Keratinocyte (primary cell): ENCODE results near the gene PCSK2. TPM values are rescaled to one million over a fixed set of nuclear protein-coding genes. Genes with fewer than 3 reads are reported as not detected.

Experiments
- DNase-seq: peaks from one replicate; pipeline ENCODE4 v3.0.0-alpha.2; 2011; ENCODE audit warnings: low read depth, missing footprints, low spot score
- FAIRE-seq: peaks from 2 replicates; lab custom pipeline; 2011; peaks lifted over from hg19 to GRCh38; lab: Jason Lieb, UNC
- H2AFZ ChIP-seq: 2 replicates; pipeline ENCODE4 v1.6.0; 2012; ENCODE audit warnings: low read length, control low read depth, inconsistent platforms; ENCODE audit not compliant: control insufficient read depth
- H3K27ac ChIP-seq: 2 replicates; pipeline ENCODE4 v1.5.1; 2011; ENCODE audit warnings: low read length; ENCODE audit not compliant: control insufficient read depth, insufficient read depth
- H3K27me3 ChIP-seq: 3 replicates; pipeline ENCODE4 v1.6.0; 2011; ENCODE audit warnings: low read length; ENCODE audit not compliant: control insufficient read depth, insufficient read depth; ENCODE audit errors: extremely low read depth
- H3K36me3 ChIP-seq, 2 experiments: 2 replicates in 1 of 2; 3 replicates in 1 of 2; pipeline ENCODE4 v1.5.1; 2011; ENCODE audit warnings: low read length in 2 of 2, mild to moderate bottlenecking in 1 of 2; ENCODE audit not compliant: control insufficient read depth in 2 of 2, insufficient read depth in 2 of 2; ENCODE audit errors: extremely low read depth in 1 of 2
- H3K4me1 ChIP-seq: 3 replicates; pipeline ENCODE4 v1.5.1; 2011; ENCODE audit warnings: low read length; ENCODE audit not compliant: control insufficient read depth, insufficient read depth; ENCODE audit errors: extremely low read depth
- H3K4me2 ChIP-seq: 3 replicates; pipeline ENCODE4 v1.6.0; 2011; ENCODE audit warnings: low read depth, low read length; ENCODE audit not compliant: control insufficient read depth, insufficient read depth; ENCODE audit errors: extremely low read depth
- H3K4me3 ChIP-seq, 3 experiments: fragments of 200-600 bp in 1 of 3; sonication (generic) in 1 of 3; 2 replicates in 2 of 3; 3 replicates in 1 of 3; pipeline ENCODE4 v1.5.1; 2011 to 2016; ENCODE audit warnings: low read length in 3 of 3, mild to moderate bottlenecking in 3 of 3, control low read depth in 2 of 3, inconsistent platforms in 1 of 3, low read depth in 1 of 3, mixed read lengths in 1 of 3, mixed run types in 1 of 3, moderate library complexity in 1 of 3; ENCODE audit not compliant: control insufficient read depth in 2 of 3, insufficient read depth in 2 of 3; ENCODE audit errors: extremely low read depth in 1 of 3
- H3K79me2 ChIP-seq: 2 replicates; pipeline ENCODE4 v1.6.0; 2012; ENCODE audit warnings: low read length; ENCODE audit not compliant: control insufficient read depth, insufficient read depth
- H3K9ac ChIP-seq: 3 replicates; pipeline ENCODE4 v1.6.0; 2011; ENCODE audit warnings: low read length; ENCODE audit not compliant: control insufficient read depth, insufficient read depth; ENCODE audit errors: extremely low read depth
- H3K9me1 ChIP-seq: 3 replicates; pipeline ENCODE4 v1.6.0; 2011; ENCODE audit warnings: low read length; ENCODE audit not compliant: control insufficient read depth, insufficient read depth; ENCODE audit errors: extremely low read depth
- H3K9me3 ChIP-seq: 2 replicates; pipeline ENCODE4 v1.5.1; 2012; ENCODE audit warnings: low read depth, low read length; ENCODE audit not compliant: control insufficient read depth
- H4K20me1 ChIP-seq: 3 replicates; pipeline ENCODE4 v1.6.0; 2011; ENCODE audit warnings: low read length; ENCODE audit not compliant: control insufficient read depth, insufficient read depth; ENCODE audit errors: extremely low read depth
- CTCF ChIP-seq, 3 experiments: IDR thresholded peaks in 1 of 3; conservative IDR thresholded peaks in 1 of 3; optimal IDR thresholded peaks in 1 of 3; 2 replicates in 2 of 3; 3 replicates in 1 of 3; pipeline versions ENCODE3 to v1.5.1; 2011; ENCODE audit warnings: low read length in 3 of 3, mild to moderate bottlenecking in 3 of 3, moderate library complexity in 2 of 3, control low read depth in 1 of 3, inconsistent platforms in 1 of 3; ENCODE audit not compliant: insufficient read depth in 2 of 3; ENCODE audit errors: extremely low read depth in 1 of 3
- EZH2 ChIP-seq: IDR thresholded peaks from one replicate; pipeline ENCODE4 v1.6.1; 2012; ENCODE audit warnings: inconsistent platforms, mild to moderate bottlenecking, low read length, moderate library complexity
- dilution Hi-C: fragments of 300-500 bp; cut with MboI; formaldehyde crosslinking; loops from one replicate; pipeline ENCODE4 v1.7.0; 2020; ENCODE audit warnings: low sequenced_read_pairs; ENCODE audit not compliant: extremely low pct_ligation_motif_present
- polyA plus RNA-seq, 5 experiments: library from polyadenylated mRNA; depleted of rRNA in 3 of 5; stranded (reverse) in 3 of 5; stranded (forward) in 1 of 5; unstranded in 1 of 5; fragments of >200 nt; gene quantifications; 1 replicate in 1 of 5; 2 replicates in 3 of 5; 3 replicates in 1 of 5; pipeline versions ENCODE4 v1.2.1 to v1.2.3, GENCODE V29; 2011 to 2012; ENCODE audit warnings: missing spikeins in 2 of 5, low read depth in 1 of 5, low replicate concordance in 1 of 5

PCSK2 gene
- polyA plus RNA-seq, 1 donor (not counting 4 experiments of a cell fraction or from before 2014, with no cell fraction given): not detected

GRCh38 chr20:17276101-17276500 is 49.3 kb downstream of the PCSK2 start:
- TF ChIP-seq EZH2: no peak
- TF ChIP-seq CTCF (optimal IDR thresholded peaks at IDR 0.05 in 1 of 3, IDR thresholded peaks at IDR 0.05 in 1 of 3, conservative IDR thresholded peaks at IDR 0.05 in 1 of 3; ENCODE audit: extremely low read depth in 1 of 3, insufficient read depth in 2 of 3, low read length in 3 of 3): no peak

DNA sequence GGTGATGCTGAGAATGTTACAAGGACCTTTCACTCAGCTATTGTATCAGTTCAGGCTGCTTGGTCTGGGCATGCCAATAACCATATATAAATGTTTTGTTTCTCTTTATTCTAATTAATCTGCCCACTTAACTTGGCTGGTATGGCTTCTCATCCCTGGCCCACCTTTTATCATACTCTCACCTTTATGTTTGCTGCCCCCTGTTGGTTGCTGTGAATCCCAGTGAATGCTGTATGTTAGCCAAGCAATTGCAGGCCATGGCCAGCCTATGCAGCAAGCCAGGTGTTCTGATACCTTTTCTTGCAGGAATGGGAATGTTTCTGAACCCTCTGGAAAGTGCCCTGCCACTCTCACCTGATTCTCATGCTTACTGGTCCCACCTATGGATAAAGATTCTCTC is 54.6 kb downstream of the PCSK2 start:
- Histone ChIP-seq H3K9ac (no peak overlapping the region), H3K4me1 (no peaks in the 10 kb centered on the region), H3K27ac (no peak overlapping the region), H3K4me2 (no peak overlapping the region), H3K27me3 (no peaks in the 10 kb centered on the region), H2AFZ (no peak overlapping the region), H3K79me2 (no peaks in the 10 kb centered on the region), H3K4me3 (no peak overlapping the region), H3K9me1 (no peaks in the 10 kb centered on the region), H4K20me1 (no peaks in the 10 kb centered on the region), H3K9me3 (no peaks in the 10 kb centered on the region), H3K36me3 (no peaks in the 10 kb centered on the region)
- DNase-seq: no peak
- dilution Hi-C loops: loop anchor here (10.0 kb wide), 1 partner anchor 97 kb away; no protein-coding TSS in a partner anchor
- TF ChIP-seq CTCF (optimal IDR thresholded peaks at IDR 0.05 in 1 of 3, IDR thresholded peaks at IDR 0.05 in 1 of 3, conservative IDR thresholded peaks at IDR 0.05 in 1 of 3; ENCODE audit: extremely low read depth in 1 of 3, insufficient read depth in 2 of 3, low read length in 3 of 3) (peak in 2 of 3 experiments; percentile 23 to 28), EZH2 (no peak)
- FAIRE-seq: no peak

More at GRCh38 chr20:17276101-17276500, 49.3 kb downstream of the PCSK2 start:
- Histone ChIP-seq H3K9me3 (no peaks in the 10 kb centered on the region), H3K4me2 (no peak overlapping the region), H3K36me3 (no peaks in the 10 kb centered on the region), H3K9me1 (no peaks in the 10 kb centered on the region), H4K20me1 (no peaks in the 10 kb centered on the region), H3K27ac (no peak overlapping the region), H3K9ac (no peak overlapping the region), H2AFZ (no peak overlapping the region), H3K79me2 (no peaks in the 10 kb centered on the region), H3K27me3 (no peaks in the 10 kb centered on the region), H3K4me1 (no peaks in the 10 kb centered on the region), H3K4me3 (no peak overlapping the region)
- DNase-seq (no peak), FAIRE-seq (no peak)
- dilution Hi-C loops: no loop called here
